HFF-Myc (cell line): ENCODE results near the gene COL16A1.

Experiments used
- DNase-seq: peaks from one replicate; pipeline ENCODE4 v3.0.0-alpha.2; 2011; ENCODE audit warnings: low read depth; ENCODE audit errors: extremely low read depth
- H3K4me3 ChIP-seq: replicated peaks from 2 replicates; pipeline ENCODE4 v1.5.1; 2011; ENCODE audit warnings: low read depth, mild to moderate bottlenecking, control low read depth, low read length
- TF ChIP-seq, protein P1 (sequence below): IDR thresholded peaks from 2 replicates; pipeline ENCODE4 v1.5.1; 2012; ENCODE audit warnings: mild to moderate bottlenecking, low read depth, low read length, control low read depth; ENCODE audit errors: missing control alignments

Gene COL16A1

DNA sequence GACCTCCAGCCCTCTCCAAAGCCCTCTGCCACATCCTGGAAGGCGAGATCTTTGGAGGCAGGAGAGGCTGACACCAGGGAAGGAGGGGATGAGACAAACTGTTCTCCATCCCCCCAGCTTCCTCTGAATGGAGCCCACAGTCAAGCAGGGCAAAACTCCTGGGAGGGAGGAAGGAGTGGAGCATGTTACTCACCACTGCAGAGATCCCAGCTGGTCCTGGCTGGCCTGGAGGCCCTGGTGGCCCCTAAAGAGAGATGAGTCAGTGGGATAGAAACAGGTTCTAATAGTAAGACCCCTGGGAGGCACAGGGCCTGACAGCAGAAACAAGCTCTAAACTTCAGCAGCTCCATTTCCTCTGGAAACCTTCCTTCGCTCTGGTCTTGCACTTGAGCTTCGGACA is 45.1 kb downstream of the COL16A1 start:
- TF ChIP-seq, protein P1, sequence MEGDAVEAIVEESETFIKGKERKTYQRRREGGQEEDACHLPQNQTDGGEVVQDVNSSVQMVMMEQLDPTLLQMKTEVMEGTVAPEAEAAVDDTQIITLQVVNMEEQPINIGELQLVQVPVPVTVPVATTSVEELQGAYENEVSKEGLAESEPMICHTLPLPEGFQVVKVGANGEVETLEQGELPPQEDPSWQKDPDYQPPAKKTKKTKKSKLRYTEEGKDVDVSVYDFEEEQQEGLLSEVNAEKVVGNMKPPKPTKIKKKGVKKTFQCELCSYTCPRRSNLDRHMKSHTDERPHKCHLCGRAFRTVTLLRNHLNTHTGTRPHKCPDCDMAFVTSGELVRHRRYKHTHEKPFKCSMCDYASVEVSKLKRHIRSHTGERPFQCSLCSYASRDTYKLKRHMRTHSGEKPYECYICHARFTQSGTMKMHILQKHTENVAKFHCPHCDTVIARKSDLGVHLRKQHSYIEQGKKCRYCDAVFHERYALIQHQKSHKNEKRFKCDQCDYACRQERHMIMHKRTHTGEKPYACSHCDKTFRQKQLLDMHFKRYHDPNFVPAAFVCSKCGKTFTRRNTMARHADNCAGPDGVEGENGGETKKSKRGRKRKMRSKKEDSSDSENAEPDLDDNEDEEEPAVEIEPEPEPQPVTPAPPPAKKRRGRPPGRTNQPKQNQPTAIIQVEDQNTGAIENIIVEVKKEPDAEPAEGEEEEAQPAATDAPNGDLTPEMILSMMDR = no peak

GRCh38 chr1:31657972-31658510 is 45.8 kb downstream of the COL16A1 start:
- no peak for DNase-seq
- no peak overlapping the region for H3K4me3 ChIP-seq
- TF ChIP-seq, protein P1 = no peak

More for the DNA sequence above, 45.1 kb downstream of the COL16A1 start:
- no peak for DNase-seq
- no peak overlapping the region for H3K4me3 ChIP-seq

- TF ChIP-seq, protein P1 = no peak
- no peak overlapping the region for H3K4me3 ChIP-seq
Observed at GRCh38 chr1:31657020-31657804, 46.6 kb downstream of the COL16A1 start.

DNA sequence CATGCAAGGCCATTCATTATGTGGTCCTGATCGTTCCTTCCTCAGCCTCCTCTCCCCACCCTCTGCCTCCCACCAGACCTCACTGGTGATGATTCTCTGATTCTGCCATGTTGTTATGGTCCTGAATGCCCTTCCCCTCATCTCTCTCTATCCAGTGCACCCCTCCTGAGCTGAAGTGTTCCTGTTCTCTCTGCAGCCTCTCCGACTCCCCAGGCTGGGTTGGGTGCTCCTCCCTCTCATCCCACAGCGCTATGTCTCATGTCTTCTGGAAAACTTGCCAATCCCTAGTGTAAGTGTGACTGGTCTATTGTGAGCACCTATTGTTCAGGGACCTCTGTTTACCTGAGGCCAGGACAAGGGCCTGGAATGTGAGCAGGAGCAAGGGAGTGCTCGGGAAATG is 48.1 kb downstream of the COL16A1 start:
- DNase-seq = no peak
- TF ChIP-seq, protein P1 = no peak
- H3K4me3 ChIP-seq = no peak overlapping the region

More at GRCh38 chr1:31657020-31657804, 46.6 kb downstream of the COL16A1 start:
- DNase-seq = no peak

- no peak overlapping the region for H3K4me3 ChIP-seq
- DNase-seq = no peak
- TF ChIP-seq, protein P1 = no peak
Observed at GRCh38 chr1:31655104-31655503, 48.7 kb downstream of the COL16A1 start.

DNA sequence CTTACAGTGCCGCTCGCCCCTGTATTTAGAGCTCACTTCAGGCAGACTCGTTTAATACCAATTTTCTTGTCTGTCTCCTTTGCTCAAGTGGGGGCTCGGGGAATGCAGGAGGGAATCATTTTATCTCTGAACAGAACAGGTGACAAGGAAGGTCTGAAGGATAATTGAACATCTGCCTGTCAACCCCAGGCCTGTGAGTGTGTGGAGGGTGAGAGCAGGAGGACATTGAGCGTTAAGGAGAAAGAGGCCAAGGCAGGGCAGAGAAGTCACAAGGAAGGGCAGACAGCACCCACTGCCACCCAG is 49.4 kb downstream of the COL16A1 start:
- TF ChIP-seq, protein P1 = no peak
- DNase-seq = no peak
- no peak overlapping the region for H3K4me3 ChIP-seq
